Endothelial cell of umbilical vein (primary cell): Measurements from ENCODE around the gene CHCHD10. TPM values are rescaled to one million over a fixed set of nuclear protein-coding genes. Genes with fewer than 3 reads are reported as not detected.

ENCODE experiments used
- BruUV-seq: library from RNA; stranded (reverse); fragments of 400-500 nt; replicated peaks from 2 replicates; lab custom pipeline; 2021; lab: Mats Ljungman, UMichigan
- CTCF ChIA-PET: fragments of 300-600, 350-600 bp; sonication (Branson Sonifier 250); formaldehyde crosslinking; loops from one replicate; lab custom pipeline; 2021; ENCODE audit warnings: antibody characterized with exemption, inconsistent platforms; lab: Charles Lee
- POLR2A ChIA-PET: fragments of 300-600, 350-600 bp; sonication (Branson Sonifier 250); formaldehyde crosslinking; loops from one replicate; lab custom pipeline; 2021; ENCODE audit warnings: antibody characterized with exemption, inconsistent platforms; lab: Charles Lee
- DNase-seq: peaks from one replicate; pipeline ENCODE4 v3.0.0-alpha.2; 2011; ENCODE audit warnings: low read depth, low spot score
- FAIRE-seq: peaks from 2 replicates; lab custom pipeline; 2011; peaks lifted over from hg19 to GRCh38; lab: Jason Lieb, UNC
- H2AFZ ChIP-seq: 2 replicates; pipeline ENCODE4 v1.6.0; 2012; ENCODE audit warnings: low read depth, low read length, control low read depth, inconsistent platforms
- H3K27ac ChIP-seq: 2 replicates; pipeline ENCODE4 v1.5.1; 2011; ENCODE audit warnings: low read depth, mild to moderate bottlenecking, control low read depth, low read length, moderate library complexity; ENCODE audit not compliant: insufficient read depth
- H3K27me3 ChIP-seq, 2 experiments: 2 replicates each; pipeline versions ENCODE4 v1.6.0 to v1.6.1; 2011; ENCODE audit warnings: low read length in 2 of 2, mixed read lengths in 1 of 2; ENCODE audit not compliant: control insufficient read depth in 2 of 2, insufficient read depth in 2 of 2
- H3K36me3 ChIP-seq, 2 experiments: 2 replicates in 1 of 2; 3 replicates in 1 of 2; pipeline ENCODE4 v1.5.1; 2011; ENCODE audit warnings: low read length in 2 of 2, mild to moderate bottlenecking in 1 of 2, moderate library complexity in 1 of 2; ENCODE audit not compliant: control insufficient read depth in 2 of 2, insufficient read depth in 2 of 2; ENCODE audit errors: extremely low read depth in 1 of 2
- H3K4me1 ChIP-seq: 3 replicates; pipeline ENCODE4 v1.5.1; 2011; ENCODE audit warnings: mild to moderate bottlenecking, low read length; ENCODE audit not compliant: control insufficient read depth, insufficient read depth; ENCODE audit errors: extremely low read depth
- H3K4me2 ChIP-seq: 2 replicates; pipeline ENCODE4 v1.6.1; 2011; ENCODE audit warnings: low read length, control low read depth, mixed read lengths; ENCODE audit not compliant: insufficient read depth
- H3K4me3 ChIP-seq, 3 experiments: fragments of 200-600 bp in 1 of 3; sonication (generic), shearing (Covaris generic) in 1 of 3; replicated peaks in 1 of 3; 2 replicates each; pipeline ENCODE4 v1.5.1; 2011 to 2016; ENCODE audit warnings: control low read depth in 3 of 3, low read length in 3 of 3, mild to moderate bottlenecking in 2 of 3, inconsistent platforms in 1 of 3, low read depth in 1 of 3, moderate library complexity in 1 of 3; ENCODE audit not compliant: insufficient read depth in 1 of 3
- H3K79me2 ChIP-seq: 2 replicates; pipeline ENCODE4 v1.6.0; 2012; ENCODE audit warnings: low read length, inconsistent platforms; ENCODE audit not compliant: control insufficient read depth, insufficient read depth
- H3K9ac ChIP-seq: replicated peaks from 2 replicates; pipeline ENCODE3; 2011; ENCODE audit warnings: low read length, control low read depth; ENCODE audit not compliant: insufficient read depth; ENCODE audit errors: extremely low read depth
- H3K9me1 ChIP-seq: replicated peaks from 3 replicates; pipeline ENCODE4 v1.6.0; 2011; ENCODE audit warnings: mild to moderate bottlenecking, low read length; ENCODE audit not compliant: control insufficient read depth, insufficient read depth; ENCODE audit errors: extremely low read depth
- H3K9me3 ChIP-seq: replicated peaks from 2 replicates; pipeline ENCODE4 v1.5.1; 2012; ENCODE audit warnings: low read length, inconsistent platforms; ENCODE audit not compliant: control insufficient read depth, insufficient read depth
- H4K20me1 ChIP-seq: replicated peaks from 2 replicates; pipeline ENCODE3; 2011; ENCODE audit warnings: mild to moderate bottlenecking, low read length; ENCODE audit not compliant: control insufficient read depth, insufficient read depth; ENCODE audit errors: extremely low read depth
- EZH2 ChIP-seq: IDR thresholded peaks from 2 replicates; pipeline ENCODE4 v1.6.1; 2012; ENCODE audit warnings: borderline replicate concordance, low read depth, mild to moderate bottlenecking, moderate library complexity, low read length, inconsistent platforms; ENCODE audit not compliant: severe bottlenecking
- FOS ChIP-seq: IDR thresholded peaks from 2 replicates; pipeline ENCODE4 v1.6.1; 2011; ENCODE audit warnings: mild to moderate bottlenecking, low read length, moderate library complexity, borderline replicate concordance; ENCODE audit not compliant: insufficient read depth
- GATA2 ChIP-seq: IDR thresholded peaks from 2 replicates; pipeline ENCODE4 v1.7.0; 2011; ENCODE audit warnings: low read depth, mild to moderate bottlenecking, moderate library complexity, mixed read lengths, low read length; ENCODE audit not compliant: insufficient read length, insufficient read depth
- JUN ChIP-seq: IDR thresholded peaks from 2 replicates; pipeline ENCODE4 v1.6.1; 2011; ENCODE audit warnings: borderline replicate concordance, low read depth; ENCODE audit not compliant: insufficient read length, insufficient read depth
- MYC ChIP-seq: IDR thresholded peaks from one replicate; pipeline ENCODE4 v1.6.1; 2011; ENCODE audit warnings: mild to moderate bottlenecking, low read depth, low read length
- POLR2A ChIP-seq: IDR thresholded peaks from 2 replicates; pipeline ENCODE4 v1.6.1; 2012; ENCODE audit warnings: low read depth, mild to moderate bottlenecking, control low read depth, low read length
- POLR2AphosphoS5 ChIP-seq: IDR thresholded peaks from 2 replicates; pipeline ENCODE4 v1.6.1; 2012; ENCODE audit warnings: low read depth, mild to moderate bottlenecking, control low read depth, low read length, moderate library complexity; ENCODE audit not compliant: insufficient read depth
- dilution Hi-C: fragments of 300-500 bp; cut with MboI; formaldehyde crosslinking; loops from one replicate; pipeline ENCODE4 v1.15.0; 2019; ENCODE audit warnings: low sequenced_read_pairs; ENCODE audit not compliant: extremely low pct_ligation_motif_present
- intact Hi-C: fragments of 100-400 bp; cut with micrococcal nuclease; formaldehyde crosslinking; loops from one replicate; pipeline ENCODE4 v1.10.0; 2022
- polyA plus RNA-seq, 4 experiments: library from polyadenylated mRNA; depleted of rRNA in 3 of 4; stranded (reverse) in 3 of 4; unstranded in 1 of 4; fragments of >200 nt; gene quantifications; 2 replicates each; pipeline versions ENCODE4 v1.2.1 to v1.2.3, GENCODE V29; 2011 to 2012; ENCODE audit warnings: missing spikeins in 1 of 4
- total RNA-seq: library from RNA; stranded (reverse); gene quantifications from 2 replicates; pipeline ENCODE4 v1.2.3, GENCODE V29; 2021
- TF ChIP-seq, protein P1 (sequence below), 2 donors: IDR thresholded peaks; 1 replicate in 1 of 2; 2 replicates in 1 of 2; pipeline ENCODE4 v1.5.1; 2011; ENCODE audit warnings: low read length in 2 of 2, mild to moderate bottlenecking in 2 of 2, moderate library complexity in 2 of 2, control low read depth in 1 of 2, inconsistent platforms in 1 of 2, low read depth in 1 of 2; ENCODE audit not compliant: insufficient read depth in 1 of 2; ENCODE audit errors: extremely low read depth in 1 of 2
- TF ChIP-seq, protein P2 (sequence below): IDR thresholded peaks from 2 replicates; pipeline ENCODE4 v1.6.1; 2011; ENCODE audit not compliant: insufficient read depth, insufficient read length

The CHCHD10 gene
- total and polyA plus RNA-seq, 2 donors (not counting 3 experiments of a cell fraction or from before 2014, with no cell fraction given), result 28.1 to 75.6 TPM

DNA sequence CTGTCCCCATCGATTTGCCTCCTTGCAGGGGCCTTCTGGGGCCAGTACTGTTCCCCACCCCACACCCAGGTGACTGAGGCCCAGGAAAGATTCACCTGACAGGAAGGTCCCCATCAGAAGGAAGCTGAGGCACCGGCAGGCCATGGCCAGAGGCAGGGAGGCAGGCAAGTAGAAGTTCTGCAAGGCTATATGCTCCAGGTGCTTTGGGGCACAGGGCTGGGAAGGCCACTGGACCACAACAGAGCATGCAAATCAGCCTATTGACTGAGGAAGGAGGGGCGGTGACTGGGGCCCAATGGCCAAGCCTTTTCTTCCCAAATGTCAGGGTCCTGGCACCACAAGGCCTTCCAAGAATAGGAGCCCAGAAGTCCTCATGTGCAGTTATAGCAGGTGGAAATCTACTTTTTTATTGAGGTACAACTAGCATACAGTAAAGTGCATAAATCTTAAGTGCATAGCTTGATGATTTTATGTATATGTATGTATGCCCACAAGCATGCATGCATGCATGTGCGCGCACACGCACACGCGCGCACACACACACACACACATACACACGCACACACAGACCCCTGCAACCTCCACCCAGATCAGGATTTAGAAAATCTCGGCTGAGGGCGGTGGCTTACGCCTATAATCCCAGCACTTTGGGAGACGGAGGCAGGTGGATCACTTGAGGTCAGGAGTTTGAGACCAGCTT, 13.4 kb downstream of the CHCHD10 start, which contains the start of gene VPREB3:
Gene VPREB3, minus strand, starts transcription at position 206 of the 700 bp plus-strand sequence. Its CDS starts 62 bp downstream, at position 144.
- Histone ChIP-seq H3K9me1 (no peaks in the 10 kb centered on the region), H3K4me2 (no peak within 1 kb of the TSS), H2AFZ (no peak within 1 kb of the TSS), H3K9me3 (no peaks in the 10 kb centered on the region), H3K27me3 (no peaks in the 10 kb centered on the region), H3K4me1 (peaks cover 10% of the 10 kb centered on the region), H3K36me3 (no peaks in the 10 kb centered on the region), H4K20me1 (no peaks in the 10 kb centered on the region), H3K4me3 (no peak within 1 kb of the TSS), H3K27ac (no peak within 1 kb of the TSS), H3K9ac (no peak within 1 kb of the TSS), H3K79me2 (no peaks in the 10 kb centered on the region)
- CTCF ChIA-PET, result interaction anchor here (0.8 to 1.6 kb wide), 4 partner anchors 9 to 17 kb away, joined by 3 to 7 read pairs (median 4); partner anchors contain the start of gene CHCHD10
- BruUV-seq, result no TSS peak
- DNase-seq, result no peak
- dilution Hi-C loops, result no loop called here
- intact Hi-C loops, result no loop called here
- TF ChIP-seq, protein P1, sequence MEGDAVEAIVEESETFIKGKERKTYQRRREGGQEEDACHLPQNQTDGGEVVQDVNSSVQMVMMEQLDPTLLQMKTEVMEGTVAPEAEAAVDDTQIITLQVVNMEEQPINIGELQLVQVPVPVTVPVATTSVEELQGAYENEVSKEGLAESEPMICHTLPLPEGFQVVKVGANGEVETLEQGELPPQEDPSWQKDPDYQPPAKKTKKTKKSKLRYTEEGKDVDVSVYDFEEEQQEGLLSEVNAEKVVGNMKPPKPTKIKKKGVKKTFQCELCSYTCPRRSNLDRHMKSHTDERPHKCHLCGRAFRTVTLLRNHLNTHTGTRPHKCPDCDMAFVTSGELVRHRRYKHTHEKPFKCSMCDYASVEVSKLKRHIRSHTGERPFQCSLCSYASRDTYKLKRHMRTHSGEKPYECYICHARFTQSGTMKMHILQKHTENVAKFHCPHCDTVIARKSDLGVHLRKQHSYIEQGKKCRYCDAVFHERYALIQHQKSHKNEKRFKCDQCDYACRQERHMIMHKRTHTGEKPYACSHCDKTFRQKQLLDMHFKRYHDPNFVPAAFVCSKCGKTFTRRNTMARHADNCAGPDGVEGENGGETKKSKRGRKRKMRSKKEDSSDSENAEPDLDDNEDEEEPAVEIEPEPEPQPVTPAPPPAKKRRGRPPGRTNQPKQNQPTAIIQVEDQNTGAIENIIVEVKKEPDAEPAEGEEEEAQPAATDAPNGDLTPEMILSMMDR (IDR thresholded peaks at IDR 0.05; ENCODE audit: extremely low read depth in 1 of 2, insufficient read depth in 1 of 2, low read depth in 1 of 2, low read length in 2 of 2), result no peak
- TF ChIP-seq EZH2 (no peak), POLR2AphosphoS5 (no peak), FOS (no peak), MYC (no peak), JUN (no peak), POLR2A (no peak), GATA2 (no peak)
- TF ChIP-seq, protein P2, sequence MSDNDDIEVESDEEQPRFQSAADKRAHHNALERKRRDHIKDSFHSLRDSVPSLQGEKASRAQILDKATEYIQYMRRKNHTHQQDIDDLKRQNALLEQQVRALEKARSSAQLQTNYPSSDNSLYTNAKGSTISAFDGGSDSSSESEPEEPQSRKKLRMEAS, result no peak
- FAIRE-seq, result no peak
- POLR2A ChIA-PET, result no interaction called here
